Trophoblast cell (in vitro differentiated cells and primary cell): ENCODE results near the gene SPRN.

Experiments
- DNase-seq, 2 donors: peaks; one replicate each; pipeline ENCODE4 v3.0.0-alpha.2; 2016
- H2AFZ ChIP-seq: 2 replicates; pipeline ENCODE4 v1.6.1; 2013; ENCODE audit warnings: low read length, moderate library complexity, mild to moderate bottlenecking; ENCODE audit not compliant: insufficient read depth, poor library complexity
- H2AK5ac ChIP-seq: 2 replicates; pipeline ENCODE4 v1.6.1; 2013; ENCODE audit warnings: mild to moderate bottlenecking, low read length
- H2BK120ac ChIP-seq: 2 replicates; pipeline ENCODE4 v1.6.1; 2013; ENCODE audit warnings: low read length, mild to moderate bottlenecking, moderate library complexity; ENCODE audit not compliant: insufficient read depth, poor library complexity
- H2BK12ac ChIP-seq: 2 replicates; pipeline ENCODE4 v1.6.1; 2013; ENCODE audit warnings: mild to moderate bottlenecking, low read length, moderate library complexity
- H2BK5ac ChIP-seq: 2 replicates; pipeline ENCODE4 v1.6.1; 2013; ENCODE audit warnings: low read length, low read depth, moderate library complexity, mild to moderate bottlenecking; ENCODE audit not compliant: poor library complexity
- H3K14ac ChIP-seq: 2 replicates; pipeline ENCODE4 v1.6.1; 2013; ENCODE audit warnings: mild to moderate bottlenecking, low read length
- H3K18ac ChIP-seq: 2 replicates; pipeline ENCODE4 v1.6.1; 2013; ENCODE audit warnings: mild to moderate bottlenecking, low read length
- H3K23ac ChIP-seq: 2 replicates; pipeline ENCODE4 v1.6.1; 2013; ENCODE audit warnings: low read length
- H3K27ac ChIP-seq: 2 replicates; pipeline ENCODE4 v1.5.1; 2013; ENCODE audit warnings: low read depth, mild to moderate bottlenecking, inconsistent platforms, low read length, moderate library complexity
- H3K27me3 ChIP-seq: 2 replicates; pipeline ENCODE4 v1.6.1; 2013; ENCODE audit warnings: inconsistent platforms, mild to moderate bottlenecking, low read length, moderate library complexity; ENCODE audit not compliant: insufficient read depth
- H3K36me3 ChIP-seq, 2 experiments: 1 replicate in 1 of 2; 2 replicates in 1 of 2; pipeline ENCODE4 v1.6.1; 2013; ENCODE audit warnings: low read length in 2 of 2, mild to moderate bottlenecking in 2 of 2, moderate library complexity in 1 of 2; ENCODE audit not compliant: insufficient read depth in 2 of 2, control insufficient read depth in 1 of 2
- H3K4ac ChIP-seq: 2 replicates; pipeline ENCODE4 v1.6.1; 2013; ENCODE audit warnings: low read depth, mild to moderate bottlenecking, low read length, moderate library complexity
- H3K4me1 ChIP-seq, 2 experiments: 1 replicate in 1 of 2; 2 replicates in 1 of 2; pipeline ENCODE4 v1.6.1; 2013; ENCODE audit warnings: low read length in 2 of 2, mild to moderate bottlenecking in 2 of 2, moderate library complexity in 1 of 2; ENCODE audit not compliant: insufficient read depth in 2 of 2, control insufficient read depth in 1 of 2
- H3K4me2 ChIP-seq: 2 replicates; pipeline ENCODE4 v1.6.1; 2013; ENCODE audit warnings: inconsistent platforms, mild to moderate bottlenecking, low read length, moderate library complexity
- H3K4me3 ChIP-seq: 2 replicates; pipeline ENCODE4 v1.5.1; 2013; ENCODE audit warnings: mild to moderate bottlenecking, low read depth, low read length, inconsistent platforms
- H3K79me1 ChIP-seq: one replicate; pipeline ENCODE4 v1.6.1; 2013; ENCODE audit warnings: low read length
- H3K79me2 ChIP-seq: 2 replicates; pipeline ENCODE4 v1.6.1; 2013; ENCODE audit warnings: low read length, mild to moderate bottlenecking; ENCODE audit not compliant: control insufficient read depth, insufficient read depth, poor library complexity
- H3K9ac ChIP-seq: 2 replicates; pipeline ENCODE4 v1.6.1; 2013; ENCODE audit warnings: mild to moderate bottlenecking, low read length
- H3K9me3 ChIP-seq: 2 replicates; pipeline ENCODE4 v1.6.1; 2013; ENCODE audit warnings: low read depth, mild to moderate bottlenecking, control low read depth, inconsistent platforms, low read length; ENCODE audit not compliant: insufficient read depth
- H4K12ac ChIP-seq: 2 replicates; pipeline ENCODE4 v1.6.1; 2013; ENCODE audit warnings: low read depth, mild to moderate bottlenecking, low read length, moderate library complexity
- H4K8ac ChIP-seq: 2 replicates; pipeline ENCODE4 v1.6.1; 2013; ENCODE audit warnings: low read depth, mild to moderate bottlenecking, low read length, moderate library complexity
- H4K91ac ChIP-seq: one replicate; pipeline ENCODE4 v1.6.1; 2013; ENCODE audit warnings: low read depth, mild to moderate bottlenecking, low read length, moderate library complexity
- WGBS: extraction: QIAGEN DNeasy Blood & Tissue Kit; methylation state at CpG from one replicate; pipeline ENCODE4 v1.1.7; 2013; ENCODE audit warnings: missing lambda C conversion rate; ENCODE audit not compliant: insufficient read length, insufficient coverage; ENCODE audit errors: extremely low coverage; 5-methylcytosine and 5-hydroxymethylcytosine counted together

Gene SPRN

GRCh38 chr10:133384071-133384470, 40.4 kb downstream of the SPRN start:
- WGBS, result no CpG with 5 or more reads among the region's 13 CpGs
- Histone ChIP-seq H2BK5ac (no peak overlapping the region), H3K4me1 (peaks cover 0 to 4% of the 10 kb centered on the region in 2 experiments), H3K18ac (no peak overlapping the region), H3K23ac (no peak overlapping the region), H2AK5ac (no peak overlapping the region), H3K27ac (no peak overlapping the region), H3K79me1 (no peaks in the 10 kb centered on the region), H3K36me3 (no peaks in the 10 kb centered on the region), H3K14ac (no peak overlapping the region), H3K9me3 (no peaks in the 10 kb centered on the region), H4K8ac (no peak overlapping the region), H2BK120ac (no peak overlapping the region), H3K9ac (no peak overlapping the region), H4K91ac (no peak overlapping the region), H3K4ac (no peak overlapping the region), H3K4me2 (no peak overlapping the region), H4K12ac (no peak overlapping the region), H3K27me3 (no peaks in the 10 kb centered on the region), H3K79me2 (no peaks in the 10 kb centered on the region), H2AFZ (no peak overlapping the region), H3K4me3 (no peak overlapping the region), H2BK12ac (no peak overlapping the region)
- DNase-seq, result peak; percentile 32 to 48

- Histone ChIP-seq H3K27ac (no peak overlapping the region), H3K9me3 (peaks cover under 1% of the 10 kb centered on the region), H3K14ac (no peak overlapping the region), H2AFZ (no peak overlapping the region), H4K91ac (no peak overlapping the region), H3K4me2 (no peak overlapping the region), H2BK120ac (no peak overlapping the region), H3K23ac (no peak overlapping the region), H2BK12ac (no peak overlapping the region), H2AK5ac (no peak overlapping the region), H4K8ac (no peak overlapping the region), H3K79me1 (no peaks in the 10 kb centered on the region), H2BK5ac (no peak overlapping the region), H3K27me3 (no peaks in the 10 kb centered on the region), H4K12ac (no peak overlapping the region), H3K9ac (no peak overlapping the region), H3K18ac (no peak overlapping the region), H3K4me3 (no peak overlapping the region), H3K79me2 (peaks cover 1% of the 10 kb centered on the region), H3K4ac (no peak overlapping the region), H3K36me3 (no peaks in the 10 kb centered on the region), H3K4me1 (peaks cover 0 to 4% of the 10 kb centered on the region in 2 experiments)
- no peak for DNase-seq
- whole genome bisulfite sequencing, result no CpG with 5 or more reads among the region's 4 CpGs
Measured at GRCh38 chr10:133383551-133383950, 40.9 kb downstream of the SPRN start.

GRCh38 chr10:133381036-133381435, 43.4 kb downstream of the SPRN start:
- Histone ChIP-seq H3K18ac (no peak overlapping the region), H3K4me2 (no peak overlapping the region), H3K36me3 (no peaks in the 10 kb centered on the region), H3K4me1 (peaks cover 3 to 4% of the 10 kb centered on the region in 2 experiments), H3K27me3 (peaks cover 8% of the 10 kb centered on the region), H3K23ac (no peak overlapping the region), H2BK12ac (no peak overlapping the region), H3K79me2 (peaks cover 2% of the 10 kb centered on the region), H2BK5ac (no peak overlapping the region), H3K79me1 (no peaks in the 10 kb centered on the region), H3K9me3 (peaks cover 6% of the 10 kb centered on the region), H3K9ac (no peak overlapping the region), H4K91ac (no peak overlapping the region), H3K4me3 (no peak overlapping the region), H4K8ac (no peak overlapping the region), H3K4ac (no peak overlapping the region), H2AFZ (no peak overlapping the region), H3K27ac (no peak overlapping the region), H2AK5ac (no peak overlapping the region), H3K14ac (no peak overlapping the region), H4K12ac (no peak overlapping the region), H2BK120ac (no peak overlapping the region)
- no peak for DNase-seq
- no CpG with 5 or more reads among the region's 8 CpGs for WGBS

- H3K4ac ChIP-seq, result no peak overlapping the region
- peaks cover 2% of the 10 kb centered on the region for H3K79me2 ChIP-seq
- no peak overlapping the region for H3K14ac ChIP-seq
- H3K36me3 ChIP-seq, result no peaks in the 10 kb centered on the region
- H3K23ac ChIP-seq, result no peak overlapping the region
- H3K4me2 ChIP-seq, result peak overlapping the region; percentile 89
- no CpG with 5 or more reads among the region's 36 CpGs for WGBS
- no peak overlapping the region for H3K27ac ChIP-seq
- H3K18ac ChIP-seq, result no peak overlapping the region
- no peak overlapping the region for H4K91ac ChIP-seq
- DNase-seq, result no peak
- no peak overlapping the region for H2BK120ac ChIP-seq
- peaks cover 3 to 4% of the 10 kb centered on the region in 2 experiments for H3K4me1 ChIP-seq
- H3K4me3 ChIP-seq, result peak overlapping the region; percentile 75
- no peak overlapping the region for H2BK5ac ChIP-seq
- peaks cover 8% of the 10 kb centered on the region for H3K27me3 ChIP-seq
- no peak overlapping the region for H3K9ac ChIP-seq
- H2AFZ ChIP-seq, result no peak overlapping the region
- H2BK12ac ChIP-seq, result no peak overlapping the region
- H4K8ac ChIP-seq, result no peak overlapping the region
- no peaks in the 10 kb centered on the region for H3K79me1 ChIP-seq
- no peak overlapping the region for H4K12ac ChIP-seq
- no peak overlapping the region for H2AK5ac ChIP-seq
- H3K9me3 ChIP-seq, result peaks cover 6% of the 10 kb centered on the region
Measured at GRCh38 chr10:133379801-133380666, 44.4 kb downstream of the SPRN start.
